Gastrocnemius medialis (tissue), 4 donors: ENCODE results near the gene DDX49.

Experiments used
- CTCF ChIP-seq, 5 experiments: fragments of 450-650 bp in 3 of 5; fragments of 200-600 bp in 2 of 5; sonication (generic) in 2 of 5; IDR thresholded peaks in 4 of 5; conservative IDR thresholded peaks in 1 of 5; 1 replicate in 4 of 5; 2 replicates in 1 of 5; pipeline ENCODE4 v1.5.1; 2016 to 2019; ENCODE audit warnings: antibody characterized with exemption in 5 of 5, mild to moderate bottlenecking in 3 of 5, moderate library complexity in 3 of 5
- POLR2A ChIP-seq, 2 donors: fragments of 450-650 bp; IDR thresholded peaks; one replicate each; pipeline ENCODE4 v1.6.1; 2017; ENCODE audit warnings: antibody characterized with exemption in 2 of 2, mild to moderate bottlenecking in 2 of 2, moderate library complexity in 2 of 2

GRCh38 chr19:18875726-18876125 lies 43.8 kb upstream of the DDX49 start:
- TF ChIP-seq POLR2A (IDR thresholded peaks at IDR 0.05), result no peak
- no peak for TF ChIP-seq CTCF (IDR thresholded peaks at IDR 0.05 in 4 of 5, conservative IDR thresholded peaks at IDR 0.05 in 1 of 5)
